Measurements from ENCODE around the gene RTKN. TPM values are rescaled to one million over a fixed set of nuclear protein-coding genes. Genes with fewer than 3 reads are reported as not detected.

The RTKN gene
- total and polyA plus RNA-seq, 9 of the 15 experiments (the other 6 are each of a cell fraction or from before 2014, with no cell fraction given) = 0.14 to 6.9 (median 3.6) TPM

GRCh38 chr2:74482801-74483674, 41.3 kb upstream of the RTKN start, which contains the start of the genes CCDC142 and TTC31 (continued):
- TF ChIP-seq ZNF282 (CRISPR knock-in tag; IDR thresholded peaks at IDR 0.05) (no peak), CREB1 (IDR thresholded peaks at IDR 0.05) (peak; percentile 42; the same call in 1 of the 2 replicates), CREB1 (CRISPR knock-in tag; IDR thresholded peaks at IDR 0.05) (peak; percentile 64), NELFE (IDR thresholded peaks at IDR 0.05; ENCODE audit: insufficient read depth, insufficient read length) (no peak), GTF2E2 (tag; IDR thresholded peaks at IDR 0.05) (0 out of 2 replicates have a peak, but pooled peaks have one; percentile 57), ELF4 (CRISPR knock-in tag; IDR thresholded peaks at IDR 0.05) (no peak), MAZ (CRISPR knock-in tag; conservative IDR thresholded peaks at IDR 0.05 in 1 of 2, IDR thresholded peaks at IDR 0.05 in 1 of 2) (peak; percentile 79 to 88), NR2C2 (CRISPR knock-in tag; IDR thresholded peaks at IDR 0.05) (peak; percentile 99), NR2C2 (tag; IDR thresholded peaks at IDR 0.05) (peak; percentile 100), RB1 (IDR thresholded peaks at IDR 0.05; ENCODE audit: low read depth) (peak; percentile 61), SPI1 (IDR thresholded peaks at IDR 0.05; ENCODE audit: borderline replicate concordance, low read depth, low read length) (0 out of 2 replicates have a peak, but pooled peaks have one; percentile 24), MYBL2 (IDR thresholded peaks at IDR 0.05; ENCODE audit: low read depth) (no peak; the same call in 1 of the 2 replicates), MYBL2 (CRISPR knock-in tag; IDR thresholded peaks at IDR 0.05; ENCODE audit: borderline replicate concordance) (no peak), ZMIZ1 (IDR thresholded peaks at IDR 0.05; ENCODE audit: low read depth in 2 of 2, low read length in 2 of 2) (0 out of 4 replicates have a peak, but pooled peaks of 1 of the 2 experiments have one; percentile 35), ZHX1 (conservative IDR thresholded peaks at IDR 0.05; ENCODE audit: low read length) (0 out of 2 replicates have a peak, but pooled peaks have one; percentile 59)
- TF ChIP-seq, protein P1, sequence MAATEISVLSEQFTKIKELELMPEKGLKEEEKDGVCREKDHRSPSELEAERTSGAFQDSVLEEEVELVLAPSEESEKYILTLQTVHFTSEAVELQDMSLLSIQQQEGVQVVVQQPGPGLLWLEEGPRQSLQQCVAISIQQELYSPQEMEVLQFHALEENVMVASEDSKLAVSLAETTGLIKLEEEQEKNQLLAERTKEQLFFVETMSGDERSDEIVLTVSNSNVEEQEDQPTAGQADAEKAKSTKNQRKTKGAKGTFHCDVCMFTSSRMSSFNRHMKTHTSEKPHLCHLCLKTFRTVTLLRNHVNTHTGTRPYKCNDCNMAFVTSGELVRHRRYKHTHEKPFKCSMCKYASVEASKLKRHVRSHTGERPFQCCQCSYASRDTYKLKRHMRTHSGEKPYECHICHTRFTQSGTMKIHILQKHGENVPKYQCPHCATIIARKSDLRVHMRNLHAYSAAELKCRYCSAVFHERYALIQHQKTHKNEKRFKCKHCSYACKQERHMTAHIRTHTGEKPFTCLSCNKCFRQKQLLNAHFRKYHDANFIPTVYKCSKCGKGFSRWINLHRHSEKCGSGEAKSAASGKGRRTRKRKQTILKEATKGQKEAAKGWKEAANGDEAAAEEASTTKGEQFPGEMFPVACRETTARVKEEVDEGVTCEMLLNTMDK (IDR thresholded peaks at IDR 0.05; ENCODE audit: borderline replicate concordance, insufficient read depth, low read depth, low read length, poor library complexity, severe bottlenecking) = peak; percentile 55
- TF ChIP-seq, protein P2, sequence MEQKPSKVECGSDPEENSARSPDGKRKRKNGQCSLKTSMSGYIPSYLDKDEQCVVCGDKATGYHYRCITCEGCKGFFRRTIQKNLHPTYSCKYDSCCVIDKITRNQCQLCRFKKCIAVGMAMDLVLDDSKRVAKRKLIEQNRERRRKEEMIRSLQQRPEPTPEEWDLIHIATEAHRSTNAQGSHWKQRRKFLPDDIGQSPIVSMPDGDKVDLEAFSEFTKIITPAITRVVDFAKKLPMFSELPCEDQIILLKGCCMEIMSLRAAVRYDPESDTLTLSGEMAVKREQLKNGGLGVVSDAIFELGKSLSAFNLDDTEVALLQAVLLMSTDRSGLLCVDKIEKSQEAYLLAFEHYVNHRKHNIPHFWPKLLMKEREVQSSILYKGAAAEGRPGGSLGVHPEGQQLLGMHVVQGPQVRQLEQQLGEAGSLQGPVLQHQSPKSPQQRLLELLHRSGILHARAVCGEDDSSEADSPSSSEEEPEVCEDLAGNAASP (IDR thresholded peaks at IDR 0.05) = no peak

Data from K562 (cell line).